GM19452 (cell line): ENCODE data around the gene XKR3.
"Not testable (repeated sequence)": the region's sequence is repeated elsewhere in the genome, so short reads cannot be mapped to it uniquely, and the experiment has no call there.

ENCODE experiments used
- ATAC-seq: cut with Tn5 transposase; IDR thresholded peaks from one replicate; pipeline ENCODE4 v1.9.1; 2021; ENCODE audit not compliant: unreplicated experiment

The XKR3 gene

DNA sequence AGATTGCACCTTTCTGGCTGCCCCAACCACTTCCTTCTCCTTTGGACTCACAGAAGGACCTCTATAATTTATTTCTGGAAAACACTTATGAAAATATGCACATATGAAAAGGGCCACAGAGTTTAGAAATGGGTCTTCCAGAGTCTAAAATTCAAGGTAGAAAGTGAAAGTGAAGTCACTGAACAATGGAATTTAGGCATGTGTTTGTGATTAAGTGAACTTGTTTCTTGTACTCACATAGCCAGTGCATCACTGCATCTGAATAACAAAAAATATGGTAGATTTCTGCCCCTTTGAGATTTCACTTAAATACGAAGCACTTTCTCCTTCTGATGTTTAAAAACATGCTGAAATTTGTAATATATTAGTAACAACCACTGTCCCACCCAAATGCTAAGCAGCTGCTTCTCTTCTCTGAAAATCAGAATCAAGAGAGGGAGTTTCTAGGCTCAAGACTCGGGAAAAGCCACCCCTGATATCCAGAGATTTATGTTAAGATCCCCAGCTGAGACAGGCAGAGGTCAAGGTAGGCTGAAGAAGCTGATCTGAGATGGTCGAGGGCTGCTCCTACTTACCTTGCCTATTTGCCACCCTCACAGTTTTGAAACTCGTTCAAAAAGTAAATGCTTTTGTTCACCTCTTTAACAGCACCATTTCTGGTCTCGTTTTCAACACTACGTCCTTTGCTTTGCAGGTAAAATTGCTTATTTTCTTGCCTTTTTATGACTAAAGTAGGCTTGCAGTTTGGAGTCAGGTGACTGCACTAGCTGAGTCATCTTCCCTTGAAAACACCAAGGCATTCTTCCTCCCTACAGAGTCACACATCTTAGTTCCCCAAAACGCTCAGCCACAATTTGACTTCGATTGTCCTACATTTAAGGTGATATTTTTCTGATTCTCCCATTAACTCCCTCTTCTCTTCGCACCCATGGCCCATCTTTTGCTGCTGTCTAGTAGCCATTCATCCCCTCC is at the start of gene XKR3:
Gene XKR3 (minus strand): TSS at position 696 of the 972 bp plus-strand sequence. CDS start 17,338 bp downstream, outside the sequence.
- ATAC-seq = no peak

DNA sequence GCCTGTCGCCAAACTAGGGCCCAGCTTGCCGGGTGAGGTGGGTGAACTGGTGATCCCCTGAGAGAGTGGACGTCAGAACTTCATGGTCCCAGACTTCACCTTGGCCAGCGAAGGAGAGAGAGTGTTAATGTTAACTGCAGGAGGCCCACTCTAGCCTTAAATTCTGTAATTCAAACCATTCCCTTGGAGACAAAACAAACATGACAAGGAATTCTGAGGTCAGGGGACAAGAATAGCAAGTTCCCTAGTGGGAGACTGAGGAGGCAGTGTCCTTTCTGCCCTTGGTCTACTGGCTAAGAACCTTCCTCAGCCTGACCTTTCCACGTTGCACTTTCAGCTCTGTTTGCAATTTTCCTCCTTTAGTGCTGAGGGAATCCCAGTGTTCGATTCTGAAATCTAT is 44.4 kb upstream of the XKR3 start:
- not testable (repeated sequence) for ATAC-seq

DNA sequence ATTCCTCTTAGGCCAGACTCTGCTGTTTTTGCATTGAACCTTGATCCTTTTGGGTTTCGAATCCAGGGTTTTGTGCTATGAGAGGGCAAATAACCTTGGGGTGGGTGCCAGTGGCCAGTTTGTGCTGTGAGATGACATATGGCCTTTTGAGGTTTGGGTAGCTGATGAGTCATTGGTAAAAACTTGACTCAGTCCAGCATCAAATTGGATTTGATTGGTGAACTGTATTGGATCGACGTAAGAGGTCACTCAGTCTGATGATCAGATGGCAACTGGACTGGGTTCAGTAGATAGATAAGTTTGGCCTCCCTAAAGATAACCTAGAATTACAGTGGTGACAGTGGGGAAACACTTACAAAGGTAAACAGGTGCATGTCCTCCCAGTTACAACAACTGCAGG is 41.0 kb upstream of the XKR3 start:
- no peak for ATAC-seq

DNA sequence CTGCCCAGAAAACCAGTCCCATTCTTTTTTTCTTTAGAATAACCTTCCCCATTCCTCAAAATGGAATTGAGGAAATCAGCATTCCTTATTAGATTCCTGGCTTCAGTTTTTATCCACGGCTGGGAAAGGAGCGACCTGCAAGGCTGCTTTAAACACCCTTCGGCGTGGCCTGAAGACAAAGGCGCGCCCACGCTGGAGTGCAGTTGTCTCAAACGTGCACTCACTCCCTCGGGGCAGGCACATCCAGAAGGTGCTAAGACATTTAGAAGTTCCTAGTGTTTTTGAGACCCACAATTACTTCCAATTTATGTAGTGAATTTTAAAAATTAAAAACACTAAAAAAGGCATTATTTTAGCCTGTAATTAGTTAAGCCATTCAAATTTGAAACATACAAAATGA is 31.6 kb upstream of the XKR3 start:
- not testable (repeated sequence) for ATAC-seq

DNA sequence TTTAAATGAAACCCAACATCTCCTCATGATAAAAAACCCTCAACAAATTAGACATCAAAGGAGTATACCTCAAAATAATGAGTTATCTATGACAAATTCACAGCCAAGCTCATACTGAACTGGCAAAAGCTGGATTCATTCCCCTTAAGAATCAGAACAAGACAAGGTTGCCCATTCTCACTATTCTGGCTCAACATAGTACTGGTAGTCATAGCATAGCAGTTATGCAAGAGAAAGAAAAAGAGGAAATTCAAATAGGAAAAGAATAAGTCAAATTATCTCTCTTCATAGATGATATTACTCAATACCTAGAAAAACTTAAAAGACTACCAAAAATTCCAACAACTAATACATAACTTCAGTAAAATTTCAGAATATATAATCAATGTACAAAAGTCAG is 29.4 kb upstream of the XKR3 start:
- ATAC-seq = no peak

DNA sequence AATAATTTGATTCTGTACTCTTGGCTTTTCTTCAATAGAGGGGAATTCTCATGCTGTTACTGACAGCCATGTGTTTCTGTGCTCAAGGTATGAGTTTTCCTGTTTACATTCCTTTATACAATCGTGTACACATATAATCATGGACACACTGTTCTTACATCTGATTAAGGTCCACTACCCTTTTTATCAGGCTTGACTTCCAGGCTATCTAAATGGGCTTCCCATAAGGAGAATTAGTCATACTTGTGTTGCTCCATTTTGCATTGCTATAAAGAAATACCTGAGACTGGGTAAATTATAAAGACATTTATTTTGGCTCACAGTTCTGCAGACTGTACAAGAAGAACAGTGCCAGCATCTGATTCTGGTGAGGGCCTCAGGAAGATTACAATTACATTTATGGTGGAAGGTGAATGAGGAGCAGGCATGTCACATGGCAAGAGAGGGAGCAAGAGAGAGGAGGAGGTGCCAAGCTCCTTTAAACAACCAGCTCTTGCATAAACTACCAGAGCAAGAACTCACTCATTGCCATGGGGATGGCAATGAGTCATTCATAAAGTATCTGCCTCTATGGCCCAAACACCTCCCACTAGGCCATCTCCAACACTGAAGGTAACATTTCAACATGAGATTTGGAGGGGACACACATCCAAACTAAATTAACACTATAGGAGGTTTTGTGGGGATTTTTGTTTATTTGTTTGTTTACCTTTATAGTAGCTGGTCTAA is 26.2 kb upstream of the XKR3 start:
- ATAC-seq = not testable (repeated sequence)

DNA sequence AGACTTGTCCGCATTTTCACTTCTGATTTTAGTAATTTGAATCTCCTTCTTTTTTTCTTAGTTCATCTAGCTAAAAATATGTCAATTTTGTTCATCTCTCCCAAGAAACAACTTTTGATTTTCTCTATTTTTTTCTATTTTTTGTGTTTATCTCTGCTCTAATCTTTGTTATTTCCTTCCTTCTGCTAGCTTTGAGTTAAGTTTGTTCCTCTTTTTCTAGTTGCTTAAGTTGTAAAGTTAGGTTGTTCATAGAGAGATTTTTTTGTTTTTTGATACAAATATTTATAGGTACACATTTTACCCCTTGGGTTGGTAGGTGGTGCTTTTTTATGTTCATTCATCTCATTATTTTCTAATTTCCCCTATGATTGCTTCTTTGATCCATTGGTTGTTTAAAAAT is 22.1 kb upstream of the XKR3 start:
- no peak for ATAC-seq

DNA sequence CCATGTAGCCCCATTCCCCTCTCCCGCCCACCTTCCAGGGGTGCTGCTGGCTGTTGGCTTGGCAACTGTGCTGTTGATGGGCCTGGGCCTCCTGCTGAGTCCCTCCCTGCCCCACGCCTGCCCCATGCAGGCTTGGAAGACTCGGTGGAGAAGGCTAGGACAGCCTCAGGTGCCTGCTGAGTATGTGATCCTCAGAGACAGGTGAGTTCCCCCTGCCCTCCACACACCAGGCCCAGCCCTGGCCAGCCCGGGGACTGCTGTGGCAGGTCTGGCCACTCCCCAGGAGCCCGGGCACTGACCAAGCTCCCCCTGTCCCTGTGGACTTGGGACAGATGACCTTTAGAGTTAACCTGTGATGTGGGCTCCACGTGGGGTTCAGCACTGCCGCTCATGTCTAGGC is 20.7 kb upstream of the XKR3 start:
- no peak for ATAC-seq

DNA sequence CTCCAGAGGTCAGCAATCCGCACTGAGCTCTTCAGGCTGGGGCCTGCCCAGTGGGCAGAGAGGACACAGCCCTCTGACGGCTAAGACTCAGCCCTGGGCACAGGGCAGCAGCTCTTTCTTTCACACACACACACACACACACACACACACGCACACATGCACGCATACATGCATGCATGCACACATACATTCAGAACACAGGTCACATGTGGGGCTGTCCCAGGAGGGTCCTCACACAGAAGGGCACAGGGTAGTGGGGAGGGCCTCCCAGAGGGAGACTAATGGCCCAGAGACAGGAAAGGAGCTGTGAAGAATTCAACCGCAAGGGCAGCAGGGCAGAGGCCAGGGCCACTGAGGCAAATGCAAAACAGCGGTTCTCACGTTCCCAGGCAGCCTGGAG is 20.3 kb upstream of the XKR3 start:
- no peak for ATAC-seq

DNA sequence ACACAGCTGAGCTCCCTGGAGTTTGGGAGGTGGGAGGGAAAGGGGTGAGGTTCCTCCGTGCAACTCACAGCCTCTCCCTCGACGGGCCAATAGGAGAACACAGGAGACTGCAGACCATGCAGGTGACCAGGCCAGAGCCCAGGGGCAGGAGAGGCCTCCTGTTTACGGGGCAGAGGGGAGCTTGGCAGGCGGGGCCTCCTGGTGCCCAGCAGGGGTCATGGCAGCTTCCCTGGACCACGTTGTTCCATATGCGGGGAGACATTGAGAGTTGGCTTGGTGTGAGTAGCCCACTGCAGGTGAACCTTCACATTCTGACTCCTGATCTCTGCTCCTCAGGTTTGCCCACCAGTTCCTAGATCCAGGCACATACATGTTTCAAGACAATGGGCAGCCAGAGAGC is 19.3 kb upstream of the XKR3 start:
- ATAC-seq = no peak

DNA sequence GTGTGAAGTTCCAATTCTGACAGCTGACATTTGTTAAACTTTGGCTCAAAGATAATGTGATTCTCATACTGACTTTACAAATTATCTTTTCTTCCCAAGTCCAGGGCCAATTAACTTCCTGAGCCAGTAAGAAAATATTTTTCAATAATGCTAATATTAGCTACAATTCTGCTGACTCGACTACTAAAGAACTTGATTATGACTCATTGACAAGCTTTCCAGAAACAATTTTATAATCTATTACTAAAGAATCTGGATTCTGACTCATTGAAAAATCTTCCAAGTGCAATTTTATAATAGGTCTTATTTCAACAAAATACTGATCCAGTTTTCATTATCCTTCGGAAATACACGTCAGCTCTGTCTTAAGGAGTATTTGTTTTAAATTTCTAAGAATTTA is 12.9 kb upstream of the XKR3 start:
- ATAC-seq = no peak

DNA sequence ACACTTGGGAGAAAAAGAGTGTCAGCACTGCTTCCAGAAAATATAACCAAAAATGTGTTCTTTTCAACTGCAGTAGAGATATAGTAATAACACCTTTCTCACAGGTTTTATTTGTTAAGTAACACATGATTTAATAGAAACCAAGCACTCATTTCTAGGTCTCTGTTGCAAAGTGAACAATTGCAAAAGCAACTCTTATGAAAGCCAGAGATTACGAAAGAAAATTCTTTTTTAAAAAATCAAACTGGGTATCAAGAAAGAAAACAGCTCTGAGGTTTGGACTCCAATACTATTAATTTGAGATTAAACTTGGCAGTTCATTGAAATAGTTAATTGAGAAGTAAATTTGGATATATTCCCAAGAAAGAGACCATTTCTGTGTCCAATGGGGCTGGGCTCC is 9.8 kb upstream of the XKR3 start:
- no peak for ATAC-seq

DNA sequence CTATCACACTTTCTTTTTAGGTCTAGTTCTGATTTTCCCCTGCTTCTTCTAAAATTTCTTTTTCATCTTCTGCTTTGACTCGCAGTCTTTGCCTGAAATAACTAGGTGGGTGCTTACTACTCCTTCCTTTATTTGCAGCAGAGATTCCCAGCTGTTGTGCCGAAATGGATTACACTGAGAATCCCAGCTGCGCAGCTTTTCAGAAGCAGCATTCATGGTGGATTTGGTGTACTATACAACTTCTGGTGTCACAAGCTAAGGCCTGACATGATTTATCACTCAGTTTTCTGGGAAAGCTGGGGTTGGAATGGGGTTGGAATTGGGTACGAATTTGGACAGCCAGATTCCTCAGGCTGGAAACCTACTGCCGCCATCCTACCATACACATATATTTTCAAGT is 6.0 kb upstream of the XKR3 start:
- ATAC-seq = no peak

DNA sequence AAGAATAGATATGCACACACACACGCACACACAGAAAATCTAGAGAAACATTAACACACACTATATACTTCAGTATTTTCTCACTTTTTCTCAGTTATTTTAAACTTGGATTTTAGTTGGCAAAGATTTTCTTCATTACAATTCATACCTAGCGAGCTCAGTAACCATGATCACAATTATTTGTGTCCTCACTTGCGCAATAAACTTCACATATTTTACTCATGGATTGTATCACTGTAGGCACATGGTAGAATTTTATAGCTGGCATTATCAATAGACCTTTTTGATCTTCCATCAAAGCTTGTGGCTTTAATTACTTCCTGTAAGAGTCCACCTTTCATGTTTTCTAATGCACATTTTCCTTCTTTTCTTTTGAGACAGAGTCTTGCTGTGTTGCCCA is 4.8 kb upstream of the XKR3 start:
- no peak for ATAC-seq

DNA sequence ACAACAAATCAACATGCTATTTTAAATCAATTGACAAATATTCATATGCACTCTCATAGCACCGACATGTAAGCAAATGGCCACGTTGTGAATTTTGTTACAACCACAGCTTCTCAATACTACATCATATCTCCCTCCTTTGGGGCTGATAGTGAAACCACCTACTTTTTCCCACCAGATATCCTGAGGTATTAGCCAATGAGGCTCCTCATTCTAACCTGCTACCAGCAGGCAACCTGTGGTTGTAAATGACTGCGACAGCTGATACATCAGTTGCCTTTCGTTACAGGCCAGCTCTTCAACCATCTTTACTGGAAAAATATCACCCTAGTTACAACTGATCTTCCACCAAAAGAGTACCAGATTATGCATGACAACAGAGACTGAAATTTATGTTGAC is 3.7 kb upstream of the XKR3 start:
- no peak for ATAC-seq

DNA sequence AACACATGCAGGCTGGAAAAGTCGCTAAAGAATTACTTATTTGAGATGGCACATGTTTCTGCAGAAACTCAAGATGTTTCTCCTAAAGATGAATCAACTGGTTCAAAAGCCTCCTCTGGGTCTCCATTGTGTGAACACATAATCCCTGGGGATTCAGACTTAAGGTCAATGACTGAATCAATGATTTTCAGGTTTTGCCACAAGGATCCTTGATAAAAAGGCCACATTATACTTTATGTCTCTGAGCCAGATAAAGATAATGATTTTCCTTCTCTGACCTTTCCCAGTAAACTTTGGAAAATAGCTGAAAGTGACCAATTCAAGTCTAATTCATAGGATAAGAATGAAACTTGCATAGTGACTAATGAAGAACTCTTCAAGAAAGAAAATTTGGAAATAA is 2.3 kb upstream of the XKR3 start:
- ATAC-seq = no peak

DNA sequence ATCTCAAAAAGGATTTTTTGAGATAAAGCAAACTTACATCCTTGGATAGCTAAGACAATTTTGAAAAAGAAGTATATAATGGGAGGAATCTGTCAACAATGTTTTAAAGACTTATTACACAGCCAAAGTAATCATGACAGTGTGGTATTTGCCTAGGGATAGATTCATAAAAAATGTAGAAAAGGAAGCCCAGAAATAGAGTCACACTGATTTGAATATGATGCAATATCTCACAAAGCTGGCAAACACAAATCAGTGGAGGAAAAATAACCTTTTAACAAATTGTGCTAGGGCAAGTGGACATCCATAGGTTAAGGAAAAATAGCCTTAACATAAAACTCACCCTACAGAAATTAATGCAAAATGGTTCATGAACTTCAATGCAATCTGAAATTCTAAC is 6.0 kb downstream of the XKR3 start:
- no peak for ATAC-seq

DNA sequence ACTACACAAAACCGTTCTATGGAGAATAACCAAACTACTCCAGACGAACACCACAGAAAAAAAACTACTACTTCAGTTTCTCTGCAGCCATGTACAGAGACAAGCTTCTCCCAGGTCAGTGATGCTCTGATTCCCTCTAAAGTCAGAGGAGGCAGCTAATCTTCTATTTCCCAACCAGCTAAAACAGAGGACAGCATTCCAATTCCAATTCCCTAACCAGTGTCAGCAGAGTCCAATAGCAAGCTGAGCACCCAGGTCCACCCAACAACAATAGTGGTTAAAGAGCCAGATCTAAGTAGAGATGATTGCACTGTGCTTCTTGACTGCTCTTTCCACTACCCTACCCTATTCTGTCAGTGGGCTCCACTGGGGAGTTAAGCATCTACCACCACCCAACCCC is 6.7 kb downstream of the XKR3 start:
- ATAC-seq = no peak

DNA sequence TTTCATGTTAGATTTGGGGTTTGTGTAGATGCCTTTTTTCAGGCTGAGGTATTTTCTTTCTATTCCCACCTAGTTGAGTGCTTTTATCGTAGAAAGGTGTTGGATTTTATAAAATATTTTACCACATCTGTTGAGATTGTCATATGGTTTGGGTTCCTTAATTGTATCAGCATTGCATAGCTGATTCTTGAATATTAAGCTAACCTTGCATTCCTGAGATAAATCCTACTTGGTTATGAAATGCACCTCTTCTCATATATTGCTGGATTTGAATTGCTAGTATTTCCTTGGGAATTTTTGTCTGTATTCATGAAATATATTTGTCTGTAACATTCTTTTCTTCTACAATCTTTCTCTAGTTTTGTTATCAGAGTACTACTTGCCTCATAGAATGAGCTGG is 10.1 kb downstream of the XKR3 start:
- ATAC-seq = no peak

DNA sequence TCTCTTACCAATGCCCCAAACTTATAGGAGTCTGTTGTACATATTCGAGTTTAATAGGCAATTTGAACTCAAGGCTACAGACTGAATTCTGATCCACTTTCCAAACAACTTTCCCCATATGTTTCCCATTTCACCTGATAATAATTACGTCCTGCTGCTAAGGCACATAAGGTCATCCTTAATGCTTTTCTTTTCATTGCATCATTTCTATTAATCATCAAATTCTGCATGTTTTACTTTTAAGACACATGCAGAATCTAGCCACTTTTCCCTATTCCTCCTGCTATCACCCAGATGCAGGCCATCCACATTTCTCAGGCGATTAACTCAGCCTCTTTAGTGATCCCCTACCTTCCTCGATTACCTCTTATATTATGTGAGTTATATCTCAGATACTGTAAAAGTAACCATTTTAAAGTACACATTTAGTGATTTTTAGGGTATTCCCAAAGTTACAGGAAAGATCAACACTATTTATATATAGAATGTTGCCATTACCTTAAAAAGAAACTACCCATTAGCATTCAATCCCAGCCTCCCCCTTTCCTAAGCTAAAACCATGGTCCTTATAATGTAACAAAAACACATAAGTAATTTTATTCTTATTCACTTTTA is 14.9 kb downstream of the XKR3 start:
- no peak for ATAC-seq

DNA sequence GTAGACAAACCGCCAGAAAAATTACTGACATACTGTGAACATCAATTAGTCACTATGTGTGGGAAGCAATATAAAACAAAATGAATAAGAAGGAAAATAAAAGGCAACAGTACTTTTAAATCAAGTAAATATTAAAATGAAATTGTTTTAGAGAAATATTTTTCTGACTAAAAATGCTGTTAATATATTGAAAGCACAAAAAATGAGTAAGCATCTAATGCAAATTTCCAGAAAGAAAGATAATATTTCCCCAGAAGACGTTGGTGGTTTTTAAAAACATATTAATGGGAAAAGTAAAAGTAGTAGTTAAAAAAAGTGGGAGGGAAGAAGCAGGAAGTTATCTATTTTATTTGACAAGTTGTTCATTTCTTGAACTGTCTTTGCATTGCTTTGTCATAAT is 16.5 kb downstream of the XKR3 start:
- no peak for ATAC-seq

DNA sequence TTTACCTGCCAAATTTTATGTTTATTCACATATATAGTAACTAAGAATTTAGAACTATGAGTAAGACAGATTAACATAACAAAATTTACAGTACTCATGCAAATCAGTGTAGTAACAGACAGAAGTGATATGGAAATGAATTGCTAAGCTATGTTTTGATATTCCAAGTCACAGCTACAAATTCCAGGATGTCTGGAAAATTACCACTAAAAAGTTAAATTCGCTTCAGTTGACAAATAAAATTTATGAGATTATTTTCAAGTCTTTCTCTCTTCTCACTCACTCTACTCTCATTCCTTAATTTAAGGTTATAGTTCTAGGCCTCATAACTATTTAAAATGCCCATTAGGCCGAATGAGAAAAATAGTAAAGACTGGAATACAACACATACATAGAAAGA is 18.1 kb downstream of the XKR3 start:
- no peak for ATAC-seq
